Vagina (tissue), 2 donors: ENCODE measurements around the gene BICDL2. TPM values are rescaled to one million over a fixed set of nuclear protein-coding genes. Genes with fewer than 3 reads are reported as not detected.

Source experiments
- DNase-seq, 2 donors: peaks; one replicate each; pipeline ENCODE4 v3.0.0-alpha.2; 2017; ENCODE audit errors: extremely low spot score in 2 of 2
- H3K27ac ChIP-seq: fragments of 200-600 bp; sonication (generic); one replicate; pipeline ENCODE4 v1.5.1; 2019
- H3K27me3 ChIP-seq: fragments of 200-600 bp; sonication (generic); one replicate; pipeline ENCODE4 v1.5.1; 2019
- H3K36me3 ChIP-seq, 2 donors: fragments of 200-600 bp; sonication (generic); one replicate each; pipeline ENCODE4 v1.5.1; 2017 to 2019
- H3K4me1 ChIP-seq: fragments of 200-600 bp; sonication (generic); one replicate; pipeline ENCODE4 v1.5.1; 2019
- H3K4me3 ChIP-seq, 2 donors: fragments of 200-600 bp; sonication (generic); 1 replicate in 1 of 2; 2 replicates in 1 of 2; pipeline ENCODE4 v1.5.1; 2016 to 2019
- H3K9me3 ChIP-seq: fragments of 200-600 bp; sonication (generic); one replicate; pipeline ENCODE4 v1.5.1; 2019
- CTCF ChIP-seq, 3 experiments: fragments of 450-650 bp in 2 of 3; fragments of 200-600 bp in 1 of 3; sonication (generic) in 1 of 3; IDR thresholded peaks; one replicate each; pipeline ENCODE4 v1.5.1; 2017 to 2019; ENCODE audit warnings: antibody characterized with exemption in 3 of 3, mild to moderate bottlenecking in 2 of 3, moderate library complexity in 2 of 3
- POLR2A ChIP-seq, 2 donors: fragments of 450-650 bp; IDR thresholded peaks; one replicate each; pipeline ENCODE4 v1.6.1; 2017; ENCODE audit warnings: antibody characterized with exemption in 2 of 2, mild to moderate bottlenecking in 2 of 2, moderate library complexity in 2 of 2
- POLR2AphosphoS5 ChIP-seq, 2 donors: sonication (generic); formaldehyde crosslinking; IDR thresholded peaks; one replicate each; pipeline ENCODE4 v1.9.0; 2017; ENCODE audit warnings: antibody characterized with exemption in 2 of 2, mild to moderate bottlenecking in 2 of 2, low read depth in 1 of 2; ENCODE audit not compliant: insufficient read depth in 1 of 2
- intact Hi-C: fragments of 100-400 bp; cut with DNase I; formaldehyde crosslinking; loops from one replicate; pipeline ENCODE4 v1.15.1; 2023
- total RNA-seq: library from RNA; depleted of rRNA; stranded (reverse); fragments of >200 nt; gene quantifications from one replicate; pipeline ENCODE4 v1.2.3, GENCODE V29; 2016

Gene BICDL2
- total RNA-seq, 1 donor from 2014 or later, result 52.5 TPM

GRCh38 chr16:3027983-3028715 is 8.6 kb downstream of the BICDL2 start:
- H3K4me3 ChIP-seq, result no peak overlapping the region
- H3K27me3 ChIP-seq, result peaks cover 6% of the 10 kb centered on the region
- no peaks in the 10 kb centered on the region for H3K9me3 ChIP-seq
- DNase-seq, result no peak
- H3K27ac ChIP-seq, result no peak overlapping the region
- peaks cover 0 to 3% of the 10 kb centered on the region in 2 donors for H3K36me3 ChIP-seq
- H3K4me1 ChIP-seq, result peaks cover 38% of the 10 kb centered on the region
- intact Hi-C loops, result no loop called here
- TF ChIP-seq POLR2AphosphoS5 (IDR thresholded peaks at IDR 0.05; ENCODE audit: insufficient read depth in 1 of 2, low read depth in 1 of 2) (no peak), POLR2A (IDR thresholded peaks at IDR 0.05) (no peak), CTCF (IDR thresholded peaks at IDR 0.05) (peak; percentile 15 to 52 (median 45))

GRCh38 chr16:3027489-3027795 is 9.3 kb downstream of the BICDL2 start:
- H3K4me3 ChIP-seq, result no peak overlapping the region
- intact Hi-C loops, result no loop called here
- no peak overlapping the region for H3K27ac ChIP-seq
- peaks cover 0 to 3% of the 10 kb centered on the region in 2 donors for H3K36me3 ChIP-seq
- peaks cover 45% of the 10 kb centered on the region for H3K4me1 ChIP-seq
- H3K27me3 ChIP-seq, result peaks cover 6% of the 10 kb centered on the region
- no peaks in the 10 kb centered on the region for H3K9me3 ChIP-seq
- no peak for DNase-seq
- no peak for TF ChIP-seq CTCF (IDR thresholded peaks at IDR 0.05)
- no peak for TF ChIP-seq POLR2A (IDR thresholded peaks at IDR 0.05)

- H3K9me3 ChIP-seq, result no peaks in the 10 kb centered on the region
- TF ChIP-seq POLR2AphosphoS5 (IDR thresholded peaks at IDR 0.05; ENCODE audit: insufficient read depth in 1 of 2, low read depth in 1 of 2) (no peak), POLR2A (IDR thresholded peaks at IDR 0.05) (no peak), CTCF (IDR thresholded peaks at IDR 0.05) (no peak)
- peaks cover 6% of the 10 kb centered on the region for H3K27me3 ChIP-seq
- H3K4me1 ChIP-seq, result peaks cover 51% of the 10 kb centered on the region
- intact Hi-C loops, result no loop called here
- no peak overlapping the region for H3K27ac ChIP-seq
- no peak for DNase-seq
- H3K36me3 ChIP-seq, result peaks cover 0 to 3% of the 10 kb centered on the region in 2 donors
- no peak overlapping the region for H3K4me3 ChIP-seq
Measured at GRCh38 chr16:3026609-3027488, 9.9 kb downstream of the BICDL2 start.

- no peaks in the 10 kb centered on the region for H3K9me3 ChIP-seq
- TF ChIP-seq POLR2A (IDR thresholded peaks at IDR 0.05), result no peak
- no peak for TF ChIP-seq POLR2AphosphoS5 (IDR thresholded peaks at IDR 0.05; ENCODE audit: insufficient read depth in 1 of 2, low read depth in 1 of 2)
- TF ChIP-seq CTCF (IDR thresholded peaks at IDR 0.05), result no peak
- H3K27ac ChIP-seq, result no peak overlapping the region
- H3K36me3 ChIP-seq, result peaks cover 0 to 3% of the 10 kb centered on the region in 2 donors
- intact Hi-C loops, result no loop called here
- no peak for DNase-seq
- H3K4me3 ChIP-seq, result no peak overlapping the region
- H3K4me1 ChIP-seq, result peaks cover 60% of the 10 kb centered on the region
- peaks cover 6% of the 10 kb centered on the region for H3K27me3 ChIP-seq
Measured at GRCh38 chr16:3026003-3026378, 10.8 kb downstream of the BICDL2 start.
